ENCODE results near the gene C2CD4A.

DNA sequence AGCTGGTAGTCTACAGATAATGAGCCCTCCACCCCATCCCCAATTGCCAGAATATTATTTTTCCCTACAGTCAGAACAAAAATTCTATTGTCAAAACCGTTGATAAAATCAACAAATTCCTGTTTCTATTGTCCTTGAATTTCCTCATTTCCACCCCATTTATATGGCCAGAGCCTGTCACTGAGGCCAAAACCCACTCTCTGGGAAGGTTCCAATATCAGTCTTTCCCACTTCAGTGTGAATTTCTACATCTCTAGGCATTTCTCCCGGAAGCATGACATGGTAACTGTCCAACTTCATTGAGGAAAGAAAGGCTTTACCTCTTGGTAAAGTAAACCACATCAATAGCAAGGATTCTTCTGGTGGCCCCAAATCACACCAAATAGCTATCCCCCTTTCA, 41.6 kb downstream of the C2CD4A start:
- no peak for TF ChIP-seq POLR2AphosphoS5 (IDR thresholded peaks at IDR 0.05; ENCODE audit: low read depth, low read length)
- no peak for TF ChIP-seq POLR2A (IDR thresholded peaks at IDR 0.05; ENCODE audit: borderline replicate concordance, extremely low read depth, insufficient read depth, insufficient read length)
- TF ChIP-seq, protein P1, sequence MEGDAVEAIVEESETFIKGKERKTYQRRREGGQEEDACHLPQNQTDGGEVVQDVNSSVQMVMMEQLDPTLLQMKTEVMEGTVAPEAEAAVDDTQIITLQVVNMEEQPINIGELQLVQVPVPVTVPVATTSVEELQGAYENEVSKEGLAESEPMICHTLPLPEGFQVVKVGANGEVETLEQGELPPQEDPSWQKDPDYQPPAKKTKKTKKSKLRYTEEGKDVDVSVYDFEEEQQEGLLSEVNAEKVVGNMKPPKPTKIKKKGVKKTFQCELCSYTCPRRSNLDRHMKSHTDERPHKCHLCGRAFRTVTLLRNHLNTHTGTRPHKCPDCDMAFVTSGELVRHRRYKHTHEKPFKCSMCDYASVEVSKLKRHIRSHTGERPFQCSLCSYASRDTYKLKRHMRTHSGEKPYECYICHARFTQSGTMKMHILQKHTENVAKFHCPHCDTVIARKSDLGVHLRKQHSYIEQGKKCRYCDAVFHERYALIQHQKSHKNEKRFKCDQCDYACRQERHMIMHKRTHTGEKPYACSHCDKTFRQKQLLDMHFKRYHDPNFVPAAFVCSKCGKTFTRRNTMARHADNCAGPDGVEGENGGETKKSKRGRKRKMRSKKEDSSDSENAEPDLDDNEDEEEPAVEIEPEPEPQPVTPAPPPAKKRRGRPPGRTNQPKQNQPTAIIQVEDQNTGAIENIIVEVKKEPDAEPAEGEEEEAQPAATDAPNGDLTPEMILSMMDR (IDR thresholded peaks at IDR 0.05 in 2 of 3, conservative IDR thresholded peaks at IDR 0.05 in 1 of 3; ENCODE audit: borderline replicate concordance in 1 of 3, insufficient read depth in 1 of 3, low read depth in 2 of 3, low read length in 2 of 3): no peak
- TF ChIP-seq, protein P2, sequence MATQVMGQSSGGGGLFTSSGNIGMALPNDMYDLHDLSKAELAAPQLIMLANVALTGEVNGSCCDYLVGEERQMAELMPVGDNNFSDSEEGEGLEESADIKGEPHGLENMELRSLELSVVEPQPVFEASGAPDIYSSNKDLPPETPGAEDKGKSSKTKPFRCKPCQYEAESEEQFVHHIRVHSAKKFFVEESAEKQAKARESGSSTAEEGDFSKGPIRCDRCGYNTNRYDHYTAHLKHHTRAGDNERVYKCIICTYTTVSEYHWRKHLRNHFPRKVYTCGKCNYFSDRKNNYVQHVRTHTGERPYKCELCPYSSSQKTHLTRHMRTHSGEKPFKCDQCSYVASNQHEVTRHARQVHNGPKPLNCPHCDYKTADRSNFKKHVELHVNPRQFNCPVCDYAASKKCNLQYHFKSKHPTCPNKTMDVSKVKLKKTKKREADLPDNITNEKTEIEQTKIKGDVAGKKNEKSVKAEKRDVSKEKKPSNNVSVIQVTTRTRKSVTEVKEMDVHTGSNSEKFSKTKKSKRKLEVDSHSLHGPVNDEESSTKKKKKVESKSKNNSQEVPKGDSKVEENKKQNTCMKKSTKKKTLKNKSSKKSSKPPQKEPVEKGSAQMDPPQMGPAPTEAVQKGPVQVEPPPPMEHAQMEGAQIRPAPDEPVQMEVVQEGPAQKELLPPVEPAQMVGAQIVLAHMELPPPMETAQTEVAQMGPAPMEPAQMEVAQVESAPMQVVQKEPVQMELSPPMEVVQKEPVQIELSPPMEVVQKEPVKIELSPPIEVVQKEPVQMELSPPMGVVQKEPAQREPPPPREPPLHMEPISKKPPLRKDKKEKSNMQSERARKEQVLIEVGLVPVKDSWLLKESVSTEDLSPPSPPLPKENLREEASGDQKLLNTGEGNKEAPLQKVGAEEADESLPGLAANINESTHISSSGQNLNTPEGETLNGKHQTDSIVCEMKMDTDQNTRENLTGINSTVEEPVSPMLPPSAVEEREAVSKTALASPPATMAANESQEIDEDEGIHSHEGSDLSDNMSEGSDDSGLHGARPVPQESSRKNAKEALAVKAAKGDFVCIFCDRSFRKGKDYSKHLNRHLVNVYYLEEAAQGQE (IDR thresholded peaks at IDR 0.05; ENCODE audit: low read depth): no peak
- TF ChIP-seq RAD21 (IDR thresholded peaks at IDR 0.05; ENCODE audit: low read depth): no peak
